ENCODE results near the gene PCNX2.

- TF ChIP-seq POLR2A (IDR thresholded peaks at IDR 0.05) (no peak), CTCF (IDR thresholded peaks at IDR 0.05) (no peak)
Measured at GRCh38 chr1:233227930-233228465, 67.5 kb downstream of the PCNX2 start.

Measured in esophagus squamous epithelium (tissue), 4 donors.